Right lobe of liver (tissue), 4 donors: Measurements from ENCODE around the gene LRRC41.
"Not testable (repeated sequence)": the region's sequence is repeated elsewhere in the genome, so short reads cannot be mapped to it uniquely, and the experiment has no call there.

Experiments
- POLR2A ChIP-seq: fragments of 450-650 bp; IDR thresholded peaks from one replicate; pipeline ENCODE4 v1.6.1; 2017; ENCODE audit warnings: antibody characterized with exemption, mild to moderate bottlenecking
- TF ChIP-seq, protein P1 (sequence below), 4 donors: fragments of 200-600 bp in 3 of 4; fragments of 450-650 bp in 1 of 4; IDR thresholded peaks; one replicate each; pipeline versions ENCODE4 v1.5.1 to v1.8.0; 2016 to 2022; ENCODE audit warnings: antibody characterized with exemption in 4 of 4, mild to moderate bottlenecking in 2 of 4
- donor health status: DM: no; HTN: no; CAD: no.
- donor health status: DM: no; HTN: no; CAD: no.
- donor health status: DM: no; HTN: yes; CAD: no.

DNA sequence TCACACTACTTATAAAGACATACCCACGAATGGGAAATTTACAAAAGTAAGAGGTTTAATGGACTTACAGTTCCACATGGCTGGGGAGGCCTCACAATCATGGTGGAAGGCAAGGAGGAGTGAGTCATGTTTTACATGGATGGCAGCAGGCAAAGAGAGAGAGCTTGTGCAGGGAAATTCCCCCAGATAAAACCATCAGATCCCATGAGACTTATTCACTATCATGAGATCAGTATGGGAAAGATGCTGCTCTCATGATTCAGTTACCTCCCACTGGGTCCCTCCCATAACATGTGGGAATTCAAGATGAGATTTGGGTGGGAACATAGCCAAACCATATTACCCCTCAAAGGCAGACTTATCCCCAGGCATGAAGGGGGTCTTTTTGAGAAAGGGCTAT lies 64.6 kb downstream of the LRRC41 start:
- TF ChIP-seq, protein P1, sequence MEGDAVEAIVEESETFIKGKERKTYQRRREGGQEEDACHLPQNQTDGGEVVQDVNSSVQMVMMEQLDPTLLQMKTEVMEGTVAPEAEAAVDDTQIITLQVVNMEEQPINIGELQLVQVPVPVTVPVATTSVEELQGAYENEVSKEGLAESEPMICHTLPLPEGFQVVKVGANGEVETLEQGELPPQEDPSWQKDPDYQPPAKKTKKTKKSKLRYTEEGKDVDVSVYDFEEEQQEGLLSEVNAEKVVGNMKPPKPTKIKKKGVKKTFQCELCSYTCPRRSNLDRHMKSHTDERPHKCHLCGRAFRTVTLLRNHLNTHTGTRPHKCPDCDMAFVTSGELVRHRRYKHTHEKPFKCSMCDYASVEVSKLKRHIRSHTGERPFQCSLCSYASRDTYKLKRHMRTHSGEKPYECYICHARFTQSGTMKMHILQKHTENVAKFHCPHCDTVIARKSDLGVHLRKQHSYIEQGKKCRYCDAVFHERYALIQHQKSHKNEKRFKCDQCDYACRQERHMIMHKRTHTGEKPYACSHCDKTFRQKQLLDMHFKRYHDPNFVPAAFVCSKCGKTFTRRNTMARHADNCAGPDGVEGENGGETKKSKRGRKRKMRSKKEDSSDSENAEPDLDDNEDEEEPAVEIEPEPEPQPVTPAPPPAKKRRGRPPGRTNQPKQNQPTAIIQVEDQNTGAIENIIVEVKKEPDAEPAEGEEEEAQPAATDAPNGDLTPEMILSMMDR (IDR thresholded peaks at IDR 0.05): not testable (repeated sequence)
- not testable (repeated sequence) for TF ChIP-seq POLR2A
